ENCODE measurements around the gene MEGF11.
"Not testable (repeated sequence)": the region's sequence is repeated elsewhere in the genome, so short reads cannot be mapped to it uniquely, and the experiment has no call there.

Gene MEGF11

GRCh38 chr15:66275352-66275751 lies 21.8 kb upstream of the MEGF11 start:
- no peak for FAIRE-seq

DNA sequence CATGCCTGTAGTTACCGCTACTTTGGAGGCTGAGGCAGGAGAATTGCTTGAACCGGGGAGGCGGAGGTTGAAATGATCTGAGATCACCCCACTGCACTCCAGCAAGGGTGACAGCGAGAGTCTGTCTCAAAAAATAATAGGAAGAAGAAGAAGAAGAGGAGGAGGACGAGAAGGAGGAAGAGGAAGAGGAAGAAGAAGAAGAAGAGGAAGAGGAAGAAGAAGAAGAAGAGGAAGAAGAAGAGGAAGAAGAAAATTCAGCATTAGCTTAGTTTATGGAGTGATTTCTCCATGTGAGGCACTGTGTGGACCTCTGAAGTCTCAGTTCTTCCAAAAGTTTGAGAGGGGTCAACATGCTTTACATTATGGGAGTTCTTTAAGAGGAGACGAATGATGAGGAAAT lies 17.4 kb upstream of the MEGF11 start:
- FAIRE-seq: no peak

DNA sequence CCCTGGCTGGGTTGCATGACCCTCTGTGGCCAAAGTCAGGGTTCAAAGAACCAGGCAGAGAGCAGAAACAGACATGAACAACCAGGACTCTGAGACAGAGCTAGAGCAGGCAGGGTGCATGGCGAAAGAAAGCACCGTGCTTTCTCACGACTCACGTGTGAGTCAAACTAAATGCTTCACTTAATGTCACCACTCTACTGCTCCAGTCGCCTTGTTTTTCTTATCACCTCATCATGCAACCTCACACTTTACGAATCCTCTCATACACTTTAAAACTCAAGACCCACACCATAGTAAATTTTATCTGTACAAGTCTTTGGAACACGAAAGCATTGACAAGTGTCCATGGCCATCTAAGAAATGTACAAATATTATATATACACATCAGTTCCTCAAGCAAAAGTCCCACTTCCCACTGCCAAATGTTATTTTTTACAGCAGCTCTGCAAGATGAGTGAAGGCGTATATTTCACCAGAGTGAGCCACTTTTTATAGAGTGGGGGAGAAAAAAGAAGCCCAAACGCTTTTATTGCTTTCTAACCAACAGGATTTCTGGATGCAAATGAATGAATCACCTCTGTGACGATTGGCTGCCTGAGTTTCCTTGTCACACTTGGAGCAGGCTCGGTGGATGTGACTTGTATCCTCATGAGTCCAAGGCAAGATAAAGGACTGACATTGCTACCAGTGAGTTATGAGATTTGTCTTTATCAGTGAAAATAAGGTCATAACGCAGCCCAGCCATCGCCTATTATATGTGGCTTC lies 16.0 kb upstream of the MEGF11 start:
- FAIRE-seq: no peak

GRCh38 chr15:66264859-66265513 lies 11.4 kb upstream of the MEGF11 start:
- no peak for FAIRE-seq

DNA sequence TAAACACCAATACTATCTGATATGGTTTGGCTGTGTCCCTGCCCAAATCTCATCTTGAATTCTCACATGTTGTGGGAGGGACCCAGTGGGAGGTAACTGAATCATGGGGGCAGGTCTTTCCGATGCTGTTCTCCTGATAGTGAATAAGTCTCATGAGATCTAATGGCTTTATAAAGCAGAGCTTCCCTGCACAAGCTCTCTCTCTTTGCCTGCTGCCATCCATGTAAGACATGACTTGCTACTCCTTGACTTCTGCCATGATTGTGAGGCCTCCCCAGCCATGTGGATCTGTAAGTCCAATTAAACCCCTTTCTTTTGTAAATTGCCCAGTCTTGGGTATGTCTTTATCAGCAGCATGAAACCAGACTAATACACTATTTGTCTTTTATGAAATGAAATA lies 9.3 kb upstream of the MEGF11 start:
- FAIRE-seq: not testable (repeated sequence)

DNA sequence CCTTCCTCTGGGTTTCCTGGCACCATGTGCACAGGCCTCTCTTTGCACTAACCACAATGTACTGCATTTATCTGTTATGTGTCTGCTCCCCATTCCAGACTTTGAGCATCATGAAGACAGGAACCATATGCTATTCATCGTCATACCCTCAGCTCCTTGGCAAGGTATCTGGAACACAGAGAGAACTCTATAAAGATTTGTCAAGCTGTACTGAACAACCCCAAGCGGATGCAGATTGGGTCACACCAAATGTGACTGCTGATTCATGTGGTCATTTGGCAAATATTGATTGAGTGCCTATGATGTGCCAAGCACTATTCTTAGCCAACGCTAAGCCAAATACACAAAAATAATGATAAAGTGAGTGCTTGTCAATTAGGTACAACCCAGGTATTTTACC lies 7.5 kb upstream of the MEGF11 start:
- FAIRE-seq: no peak

DNA sequence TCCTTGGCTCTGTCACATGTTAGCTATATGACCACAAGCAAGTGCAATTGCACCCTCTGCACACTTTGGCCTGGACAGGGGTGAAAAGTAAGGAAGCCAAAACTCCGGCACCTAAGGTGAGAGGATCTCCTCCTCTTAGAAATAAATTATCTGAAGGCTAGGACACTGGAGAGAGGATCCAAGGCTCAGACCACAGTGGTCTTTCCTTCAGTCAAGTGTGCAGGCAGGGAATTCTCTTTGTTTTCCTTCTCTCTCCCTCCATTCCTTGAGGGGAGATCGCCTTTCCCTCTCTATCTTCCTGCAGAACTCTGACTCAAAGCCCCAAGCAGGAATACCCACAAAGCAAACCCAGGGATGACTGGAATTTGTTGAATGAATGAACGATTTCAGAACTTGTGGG lies 3.1 kb upstream of the MEGF11 start:
- no peak for FAIRE-seq

DNA sequence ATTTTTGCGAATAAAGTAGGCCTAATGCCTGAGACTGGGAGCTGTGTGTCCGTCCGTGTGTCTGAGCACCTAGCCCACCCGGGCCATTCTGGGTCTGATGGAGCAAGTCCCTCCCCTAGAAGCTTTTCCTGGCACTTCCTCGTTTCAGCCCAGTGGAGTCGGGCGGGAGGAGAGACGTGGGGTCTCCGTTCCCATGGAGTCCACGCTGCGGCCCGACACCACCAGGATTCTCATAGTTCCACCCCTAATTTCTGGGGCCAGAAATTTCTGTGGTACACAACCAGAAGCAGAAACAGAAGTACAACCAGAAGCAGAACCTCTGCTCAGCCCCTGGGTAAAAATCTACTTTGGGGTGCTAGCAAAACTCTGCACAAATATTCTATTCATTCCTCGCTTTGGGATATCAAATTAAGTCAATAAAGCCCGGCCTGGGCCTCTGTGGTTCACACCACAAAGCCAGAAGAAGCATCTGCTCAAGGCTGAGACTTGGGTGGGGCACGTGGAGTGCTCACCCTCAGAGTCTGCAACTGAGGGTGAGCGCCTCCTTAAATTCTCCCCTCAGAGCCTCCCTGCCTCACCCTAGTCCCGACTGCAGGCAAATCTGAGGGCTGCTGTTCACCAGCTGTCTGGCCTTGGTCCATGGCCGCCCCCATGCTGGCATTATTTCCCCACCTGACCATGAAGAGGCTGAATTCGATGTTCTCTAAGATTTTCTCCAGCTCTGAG lies 1.6 kb upstream of the MEGF11 start:
- no peak for FAIRE-seq

GRCh38 chr15:66254089-66254950 lies 770 bp upstream of the MEGF11 start:
- FAIRE-seq: no peak

GRCh38 chr15:66252685-66253417 lies 699 bp downstream of the MEGF11 start:
- no peak for FAIRE-seq

DNA sequence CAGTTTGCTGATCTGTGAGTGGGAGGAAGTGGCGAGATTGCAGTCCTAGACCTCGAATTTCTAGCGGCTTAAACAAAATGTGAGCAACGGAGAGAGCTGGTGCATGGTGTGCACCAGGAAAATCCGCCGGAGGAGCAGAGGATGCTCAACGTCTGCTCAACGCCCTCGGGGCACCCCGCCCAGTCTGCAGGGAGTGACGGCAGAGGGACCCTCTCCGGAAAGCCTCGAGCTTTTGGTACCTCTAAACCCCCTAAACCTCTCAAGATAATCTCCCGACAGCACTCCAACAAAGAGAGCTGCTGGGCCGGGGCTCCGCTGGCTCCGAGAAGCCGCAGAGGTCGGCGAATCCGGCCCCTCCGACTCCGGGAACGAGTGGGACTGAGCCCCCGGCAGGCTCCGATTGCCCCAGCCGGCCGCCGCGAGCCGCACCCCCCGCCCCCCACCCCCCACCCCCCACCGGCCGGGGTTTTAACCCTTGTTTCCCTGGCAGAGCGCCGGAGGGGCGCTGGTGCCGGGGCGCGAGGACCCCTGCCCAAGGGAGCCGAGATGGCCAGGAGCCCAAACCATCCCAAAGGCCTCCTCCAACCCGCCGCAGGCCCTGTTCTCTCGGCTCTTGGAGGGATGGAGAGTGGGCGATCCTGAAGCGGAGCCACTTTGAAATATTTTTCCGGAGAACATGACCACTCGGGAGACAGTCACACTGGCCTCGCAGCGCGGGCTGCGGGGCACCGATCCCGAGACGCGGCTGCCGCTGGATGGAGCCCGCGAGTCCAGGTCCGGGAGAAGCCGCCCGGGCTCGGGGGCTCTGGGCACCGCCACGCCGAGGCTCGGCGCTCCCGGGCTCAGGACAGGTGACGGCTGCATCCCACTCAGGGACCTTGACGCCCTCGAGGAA lies 1.5 kb downstream of the MEGF11 start:
- FAIRE-seq: no peak

DNA sequence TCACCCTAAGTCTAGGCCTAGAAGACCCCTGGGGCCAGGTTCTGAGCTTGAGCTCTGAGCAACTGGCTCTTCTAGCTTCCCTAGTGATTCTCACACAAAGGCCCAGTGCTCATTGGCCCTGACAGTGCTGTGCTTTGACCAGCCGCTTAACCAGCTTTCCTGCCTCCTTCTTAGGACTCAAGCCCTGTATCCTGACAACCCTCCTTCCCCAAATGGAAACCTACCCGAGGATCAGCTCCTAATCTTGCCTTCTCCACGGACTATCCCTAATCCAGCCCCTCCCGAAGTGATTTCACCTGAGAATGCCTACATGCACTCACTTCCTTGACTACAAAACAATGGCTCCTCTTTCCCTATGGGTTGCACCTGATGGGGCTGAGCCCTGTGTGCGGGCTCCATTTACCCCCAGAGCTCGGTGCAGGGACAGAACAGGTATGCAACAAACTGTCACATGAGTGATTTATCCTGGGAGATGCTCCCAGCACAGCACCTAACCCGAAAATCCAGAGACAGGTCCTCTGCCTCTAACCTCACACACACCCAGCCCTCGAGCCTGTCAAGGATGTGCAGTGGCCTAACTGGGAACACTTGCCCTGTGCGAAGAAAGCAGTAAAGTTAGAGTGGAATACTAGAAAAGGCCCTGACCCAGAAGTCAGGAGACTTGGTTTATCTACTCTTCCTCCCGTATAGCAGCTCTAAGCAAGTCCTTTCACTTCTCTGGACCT lies 2.3 kb downstream of the MEGF11 start:
- FAIRE-seq: no peak

DNA sequence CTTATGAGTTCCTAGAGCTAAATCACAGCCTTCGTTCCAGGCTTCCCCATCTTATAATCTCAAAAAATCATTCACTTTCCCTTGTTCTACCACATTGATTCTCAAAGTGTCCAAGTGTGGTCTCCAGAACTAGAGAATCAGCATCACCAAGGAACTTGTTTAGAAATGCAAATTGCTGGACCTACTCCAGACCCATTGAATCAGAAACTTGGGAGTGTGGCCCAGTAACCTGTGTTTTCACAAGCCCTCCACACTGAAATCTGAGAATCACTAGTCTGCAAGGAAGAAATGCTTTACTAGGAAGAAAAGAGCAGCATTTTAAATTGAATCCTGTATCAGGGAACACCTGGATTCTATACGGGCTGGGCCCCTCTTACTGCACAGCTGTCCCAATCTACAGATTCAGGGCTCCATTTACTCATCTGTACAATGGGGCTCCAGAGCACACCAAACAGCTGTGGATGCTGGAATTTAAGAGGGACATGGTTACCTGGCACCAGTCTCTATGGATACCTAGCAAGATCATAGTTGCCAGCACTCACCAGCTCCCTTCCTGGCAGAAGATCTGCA lies 3.9 kb downstream of the MEGF11 start:
- FAIRE-seq: no peak

DNA sequence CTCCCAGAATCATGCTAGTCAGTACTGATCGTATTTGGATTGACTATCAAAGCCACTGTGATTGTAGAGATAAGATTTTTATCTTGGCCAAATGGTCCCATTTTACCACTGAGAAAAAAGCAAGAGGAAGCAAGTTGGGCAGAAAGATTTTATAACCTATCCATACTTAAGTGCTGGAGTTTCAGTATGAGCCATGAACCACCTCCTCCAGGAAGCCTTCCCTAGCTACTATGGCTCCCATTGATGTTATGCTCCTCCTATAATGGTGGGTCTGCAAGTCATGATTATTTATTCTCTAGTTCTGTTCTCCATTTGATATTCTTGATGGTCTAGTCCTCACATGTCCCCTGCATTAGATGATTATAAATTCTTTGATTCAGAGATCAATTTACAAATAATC lies 6.6 kb downstream of the MEGF11 start:
- FAIRE-seq: no peak

GRCh38 chr15:66245832-66246231 lies 7.7 kb downstream of the MEGF11 start:
- FAIRE-seq: not testable (repeated sequence)

GRCh38 chr15:66241908-66242285 lies 11.7 kb downstream of the MEGF11 start:
- FAIRE-seq: no peak

- FAIRE-seq: no peak
Observed at GRCh38 chr15:66241087-66241907, 12.3 kb downstream of the MEGF11 start.

GRCh38 chr15:66240240-66240794 lies 13.2 kb downstream of the MEGF11 start:
- no peak for FAIRE-seq

DNA sequence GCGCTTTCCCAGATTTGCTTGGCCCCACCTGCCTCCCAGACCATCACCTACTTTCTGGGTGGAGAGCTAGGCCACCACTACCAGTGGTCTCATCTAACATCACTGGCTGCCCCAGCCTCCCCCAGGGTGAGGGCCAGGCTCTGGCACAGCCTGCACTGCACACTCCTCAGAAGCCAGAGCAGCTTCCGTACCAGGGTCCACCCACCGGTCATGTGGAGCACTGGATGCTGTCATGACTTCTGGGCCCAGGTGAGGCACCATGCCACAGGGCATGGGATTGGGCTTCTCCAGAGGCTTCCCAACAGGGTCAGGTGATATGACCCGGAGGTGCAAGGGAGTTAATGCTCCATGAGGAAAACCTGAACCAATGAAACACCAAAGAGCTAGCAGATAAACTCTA lies 14.0 kb downstream of the MEGF11 start:
- FAIRE-seq: no peak

All from A204.1 (cell line).